Brain microvascular endothelial cell (primary cell): Measurements from ENCODE around the gene UNC5C.

Experiments used
- DNase-seq: peaks from one replicate; pipeline ENCODE4 v3.0.0-alpha.2; 2020
- H3K27ac ChIP-seq: fragments of 250-450 bp; sonication (Bioruptor Pico); 2 replicates; pipeline ENCODE4 v1.5.1; 2020; ENCODE audit warnings: mild to moderate bottlenecking, moderate library complexity
- H3K27me3 ChIP-seq: fragments of 250-450 bp; sonication (Bioruptor Pico); replicated peaks from 2 replicates; pipeline ENCODE4 v1.5.1; 2020; ENCODE audit warnings: mild to moderate bottlenecking
- H3K36me3 ChIP-seq: fragments of 250-450 bp; sonication (Bioruptor Pico); replicated peaks from 2 replicates; pipeline ENCODE4 v1.5.1; 2020; ENCODE audit warnings: mild to moderate bottlenecking
- H3K4me3 ChIP-seq: 2 replicates; pipeline ENCODE4 v1.5.1; 2011; ENCODE audit warnings: low read depth, mild to moderate bottlenecking, control low read depth, low read length, moderate library complexity
- in situ Hi-C: cut with HindIII; loops from 2 replicates; pipeline ENCODE4 v1.10.0; 2017; ENCODE audit warnings: low sequenced_read_pairs, low pct_ligation_motif_present
- TF ChIP-seq, protein P1 (sequence below): IDR thresholded peaks from 2 replicates; pipeline ENCODE4 v1.5.1; 2011; ENCODE audit warnings: low read depth, mild to moderate bottlenecking, moderate library complexity, low read length, control low read depth, inconsistent platforms; ENCODE audit errors: missing control alignments

Gene UNC5C

DNA sequence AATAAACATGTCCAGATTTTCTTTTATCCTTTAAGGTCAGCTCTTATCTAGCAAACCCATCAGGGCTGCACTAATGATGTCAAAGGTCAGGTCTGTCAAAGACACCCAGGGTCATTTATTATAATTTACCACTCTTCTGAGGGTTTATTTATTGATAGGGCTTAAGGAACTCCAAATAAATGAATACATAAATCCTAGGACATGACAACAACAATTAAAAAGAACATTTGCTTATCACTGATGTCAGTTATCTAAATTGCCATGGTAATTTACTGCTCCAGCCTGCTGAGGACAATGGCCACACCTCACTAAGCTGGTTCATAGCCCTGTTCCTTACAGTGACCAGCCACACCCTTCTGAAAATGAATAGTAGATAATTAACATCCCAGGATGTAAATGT, 317.1 kb downstream of the UNC5C start:
- H3K36me3 ChIP-seq = no peaks in the 10 kb centered on the region
- no peak overlapping the region for H3K4me3 ChIP-seq
- TF ChIP-seq, protein P1, sequence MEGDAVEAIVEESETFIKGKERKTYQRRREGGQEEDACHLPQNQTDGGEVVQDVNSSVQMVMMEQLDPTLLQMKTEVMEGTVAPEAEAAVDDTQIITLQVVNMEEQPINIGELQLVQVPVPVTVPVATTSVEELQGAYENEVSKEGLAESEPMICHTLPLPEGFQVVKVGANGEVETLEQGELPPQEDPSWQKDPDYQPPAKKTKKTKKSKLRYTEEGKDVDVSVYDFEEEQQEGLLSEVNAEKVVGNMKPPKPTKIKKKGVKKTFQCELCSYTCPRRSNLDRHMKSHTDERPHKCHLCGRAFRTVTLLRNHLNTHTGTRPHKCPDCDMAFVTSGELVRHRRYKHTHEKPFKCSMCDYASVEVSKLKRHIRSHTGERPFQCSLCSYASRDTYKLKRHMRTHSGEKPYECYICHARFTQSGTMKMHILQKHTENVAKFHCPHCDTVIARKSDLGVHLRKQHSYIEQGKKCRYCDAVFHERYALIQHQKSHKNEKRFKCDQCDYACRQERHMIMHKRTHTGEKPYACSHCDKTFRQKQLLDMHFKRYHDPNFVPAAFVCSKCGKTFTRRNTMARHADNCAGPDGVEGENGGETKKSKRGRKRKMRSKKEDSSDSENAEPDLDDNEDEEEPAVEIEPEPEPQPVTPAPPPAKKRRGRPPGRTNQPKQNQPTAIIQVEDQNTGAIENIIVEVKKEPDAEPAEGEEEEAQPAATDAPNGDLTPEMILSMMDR = no peak
- no peak overlapping the region for H3K27ac ChIP-seq
- in situ Hi-C loops = no loop called here
- DNase-seq = no peak
- H3K27me3 ChIP-seq = no peaks in the 10 kb centered on the region

DNA sequence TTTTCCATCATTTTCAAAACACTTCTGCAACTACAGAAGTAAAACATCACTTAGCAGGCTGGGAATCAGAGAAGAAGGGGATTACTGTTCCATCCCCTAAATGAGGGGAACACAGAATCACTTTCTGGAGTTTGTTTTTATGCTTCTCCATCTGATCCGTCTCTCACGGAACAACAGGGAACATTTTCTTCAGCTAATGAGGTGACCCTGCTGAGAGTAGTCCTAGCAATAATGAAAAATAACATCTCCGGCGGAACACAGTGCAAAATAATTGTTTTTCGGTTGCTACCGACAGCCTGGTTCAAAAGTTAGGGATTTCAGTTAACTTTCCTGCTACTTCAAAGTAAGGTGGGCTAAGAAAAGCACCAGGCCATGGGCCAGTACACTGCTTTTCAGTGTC, 322.9 kb downstream of the UNC5C start:
- in situ Hi-C loops = no loop called here
- DNase-seq = no peak
- Histone ChIP-seq H3K36me3 (no peaks in the 10 kb centered on the region), H3K27ac (no peak overlapping the region), H3K4me3 (no peak overlapping the region), H3K27me3 (no peaks in the 10 kb centered on the region)
- TF ChIP-seq, protein P1 = no peak

DNA sequence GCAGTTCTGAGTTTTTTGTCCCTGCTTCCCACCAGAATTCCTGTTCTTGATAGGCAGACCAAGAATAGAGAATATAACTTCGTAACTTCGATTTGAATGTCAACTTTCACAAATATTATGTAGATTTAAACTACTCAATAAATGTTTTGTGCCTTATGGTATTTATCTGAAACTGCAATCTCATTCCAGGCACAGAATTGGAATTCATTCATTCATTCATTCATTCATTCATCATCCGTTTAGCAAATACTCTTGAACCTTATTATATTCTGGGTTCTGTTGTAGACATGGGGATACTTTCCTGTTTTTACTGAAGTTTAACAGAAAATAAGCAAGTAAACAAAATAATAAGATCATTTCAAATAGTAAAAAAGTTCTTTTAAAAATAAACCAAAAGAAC, 324.4 kb downstream of the UNC5C start:
- no peak for DNase-seq
- no peak overlapping the region for H3K4me3 ChIP-seq
- in situ Hi-C loops = no loop called here
- no peaks in the 10 kb centered on the region for H3K27me3 ChIP-seq
- no peak overlapping the region for H3K27ac ChIP-seq
- TF ChIP-seq, protein P1 = no peak
- H3K36me3 ChIP-seq = no peaks in the 10 kb centered on the region

DNA sequence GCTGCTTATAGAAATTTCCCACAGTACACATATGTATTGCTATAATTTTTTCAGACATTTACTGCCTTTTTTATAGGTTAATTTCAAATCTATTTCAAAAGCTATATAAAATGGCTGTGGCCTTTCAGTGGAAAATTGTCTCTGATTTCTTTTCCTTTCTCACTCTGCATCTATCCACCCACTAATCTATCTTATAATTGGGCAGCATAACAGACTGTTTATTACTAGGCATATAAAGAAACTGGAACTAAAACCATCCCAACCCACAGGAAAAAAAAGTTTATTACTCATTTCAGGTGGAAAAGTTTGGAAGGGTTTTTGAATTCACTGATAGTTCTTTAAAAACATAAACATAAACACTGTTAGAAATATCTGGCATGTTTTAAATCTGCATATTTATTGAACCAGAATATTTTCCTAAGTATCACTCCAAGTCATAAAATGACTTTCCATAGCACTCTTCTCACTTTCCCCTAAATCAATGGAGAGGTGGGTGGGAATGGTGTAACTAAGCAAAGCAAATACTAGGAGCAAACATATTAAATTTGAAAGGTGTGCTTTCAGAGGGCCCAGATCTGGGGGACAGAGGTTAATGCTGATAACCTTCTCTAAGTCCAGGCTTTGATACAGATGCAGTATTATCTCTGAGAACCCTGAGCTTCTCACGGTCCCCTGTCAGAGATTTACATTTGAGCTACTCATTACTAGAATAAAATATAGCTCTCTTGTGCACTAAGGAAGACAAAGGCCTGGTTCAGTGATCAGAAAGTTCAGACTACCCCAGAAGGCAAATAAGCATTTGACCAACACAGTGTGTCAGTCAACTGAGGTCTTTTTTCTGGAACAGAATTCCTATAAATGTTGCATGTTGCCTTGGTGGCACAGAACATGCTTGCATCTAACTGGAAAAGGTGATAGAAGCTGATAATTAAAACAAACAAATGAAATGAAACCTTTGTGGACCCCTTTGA, 328.3 kb downstream of the UNC5C start:
- in situ Hi-C loops = no loop called here
- TF ChIP-seq, protein P1 = no peak
- no peaks in the 10 kb centered on the region for H3K27me3 ChIP-seq
- no peak for DNase-seq
- H3K4me3 ChIP-seq = no peak overlapping the region
- no peak overlapping the region for H3K27ac ChIP-seq
- H3K36me3 ChIP-seq = no peaks in the 10 kb centered on the region

DNA sequence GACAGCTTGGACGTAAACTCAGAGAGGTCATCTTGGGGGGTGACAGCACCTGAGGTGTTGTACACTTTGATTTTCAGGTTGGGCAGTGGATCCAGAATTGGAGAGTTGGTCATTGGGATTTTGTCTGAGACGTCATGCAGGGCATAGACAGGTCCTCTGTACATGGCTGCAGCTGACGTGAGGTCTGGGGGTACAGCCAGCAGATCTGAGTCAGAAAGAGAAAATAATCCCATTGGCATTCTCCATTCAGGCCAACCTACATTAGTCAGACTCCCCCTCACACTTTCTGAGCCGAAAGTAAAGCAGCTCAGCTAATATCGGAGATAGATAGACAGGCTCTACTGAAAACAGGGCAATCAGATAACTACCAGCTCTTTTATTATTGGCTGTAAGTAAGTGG, 329.7 kb downstream of the UNC5C start:
- peak; percentile 75 for DNase-seq
- Histone ChIP-seq H3K27ac (no peak overlapping the region), H3K4me3 (no peak overlapping the region), H3K36me3 (no peaks in the 10 kb centered on the region), H3K27me3 (no peaks in the 10 kb centered on the region)
- in situ Hi-C loops = no loop called here
- TF ChIP-seq, protein P1 = no peak
